OCI-LY3 (cell line): ENCODE results near the gene SMC1A.

Experiments
- CTCF ChIP-seq: fragments of 200-600, 300-600 bp; sonication (generic); IDR thresholded peaks from 2 replicates; pipeline ENCODE4 v1.5.1; 2014; ENCODE audit warnings: antibody characterized with exemption, low read length, low read depth
- EZH2phosphoT487 ChIP-seq: fragments of 200-600 bp; shearing (Covaris generic); IDR thresholded peaks from 2 replicates; pipeline ENCODE4 v1.6.1; 2018; ENCODE audit warnings: antibody characterized with exemption, mixed run types, low read depth

GRCh38 chrX:53374923-53375322 lies 47.5 kb downstream of the SMC1A start:
- peak; percentile 30 for TF ChIP-seq CTCF
- no peak for TF ChIP-seq EZH2phosphoT487
